Breast epithelium (tissue), 3 donors: Measurements from ENCODE around the gene GFOD2.

ENCODE experiments used
- CTCF ChIP-seq, 3 donors: fragments of 450-650 bp; IDR thresholded peaks; one replicate each; pipeline ENCODE4 v1.5.1; 2016 to 2017; ENCODE audit warnings: antibody characterized with exemption in 3 of 3, mild to moderate bottlenecking in 3 of 3, moderate library complexity in 3 of 3
- POLR2AphosphoS5 ChIP-seq, 3 donors: sonication (generic); formaldehyde crosslinking; IDR thresholded peaks; one replicate each; pipeline ENCODE4 v1.6.1; 2017; ENCODE audit warnings: antibody characterized with exemption in 3 of 3

GRCh38 chr16:67709050-67709449, 10.1 kb downstream of the GFOD2 start:
- TF ChIP-seq POLR2AphosphoS5 (IDR thresholded peaks at IDR 0.05) (no peak), CTCF (IDR thresholded peaks at IDR 0.05) (no peak)
